HCT116 (cell line): Measurements from ENCODE around the gene SUDS3.

Experiments used
- CTCF ChIP-seq, 3 experiments: fragments of 200-600 bp in 1 of 3; sonication (generic) in 1 of 3; IDR thresholded peaks in 2 of 3; conservative IDR thresholded peaks in 1 of 3; 2 replicates each; pipeline ENCODE4 v1.5.1; 2012 to 2017; ENCODE audit warnings: low read depth in 2 of 3, low read length in 2 of 3, antibody characterized with exemption in 1 of 3, borderline replicate concordance in 1 of 3, control low read depth in 1 of 3, mild to moderate bottlenecking in 1 of 3, mixed read lengths in 1 of 3, mixed run types in 1 of 3, moderate library complexity in 1 of 3; ENCODE audit not compliant: insufficient read depth in 1 of 3
- JUND ChIP-seq: IDR thresholded peaks from 2 replicates; pipeline ENCODE4 v1.6.1; 2012
- POLR2A ChIP-seq: IDR thresholded peaks from 2 replicates; pipeline ENCODE4 v1.7.0; 2011; ENCODE audit warnings: borderline replicate concordance; ENCODE audit not compliant: insufficient read depth, insufficient read length; ENCODE audit errors: extremely low read depth
- POLR2AphosphoS5 ChIP-seq: IDR thresholded peaks from 2 replicates; pipeline ENCODE4 v1.6.1; 2011; ENCODE audit warnings: mild to moderate bottlenecking, low read depth, low read length, moderate library complexity
- ZNF274 ChIP-seq: fragments of 200-500 bp; sonication (Bioruptor generic); IDR thresholded peaks from 2 replicates; pipeline ENCODE4 v1.6.1; 2014; ENCODE audit warnings: mild to moderate bottlenecking, low read depth, low read length, inconsistent platforms

DNA sequence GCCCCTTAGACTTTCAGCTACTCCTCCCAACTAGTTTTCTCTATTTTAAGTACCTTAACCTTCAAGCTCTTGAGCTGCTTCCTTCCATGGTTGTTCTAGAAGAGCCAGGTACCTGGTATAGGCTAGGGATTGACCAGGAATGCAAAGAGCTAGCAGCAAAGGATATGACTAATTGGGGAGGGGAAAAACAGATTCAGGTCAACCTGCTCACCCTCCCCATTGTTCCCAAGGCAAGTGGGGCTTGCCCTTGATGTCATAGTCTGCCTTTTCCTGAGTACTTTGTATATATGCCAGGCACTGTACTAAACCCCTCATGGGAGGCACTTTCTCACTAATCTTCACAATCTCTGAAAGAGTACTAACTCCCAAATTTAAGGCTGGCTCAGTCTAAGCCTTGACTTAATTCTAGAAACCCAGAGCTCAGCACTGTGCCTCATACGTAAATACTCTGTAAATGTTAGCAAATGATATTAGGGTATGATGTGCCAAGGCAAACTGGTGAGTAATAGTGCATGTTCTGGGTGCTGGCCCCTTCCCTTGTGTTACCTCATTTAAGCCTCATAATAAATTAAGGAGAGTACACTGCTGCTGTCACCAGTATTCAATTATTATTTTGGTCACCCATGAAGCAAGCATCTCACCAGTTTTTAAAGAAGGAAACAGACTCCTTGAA is 42.2 kb downstream of the SUDS3 start:
- TF ChIP-seq CTCF (IDR thresholded peaks at IDR 0.05 in 2 of 3, conservative IDR thresholded peaks at IDR 0.05 in 1 of 3; ENCODE audit: borderline replicate concordance in 1 of 3, insufficient read depth in 1 of 3, low read depth in 2 of 3, low read length in 2 of 3) = no peak
- no peak for TF ChIP-seq ZNF274
- no peak for TF ChIP-seq JUND
- TF ChIP-seq POLR2A = no peak
- no peak for TF ChIP-seq POLR2AphosphoS5
